Measurements from ENCODE around the gene IL17D. TPM values are rescaled to one million over a fixed set of nuclear protein-coding genes. Genes with fewer than 3 reads are reported as not detected.

The IL17D gene
- total RNA-seq, 2 donors from 2014 or later, result 0.30 to 0.77 TPM

- no peaks in the 10 kb centered on the region for H3K9me3 Mint-ChIP-seq
- peaks cover 25% of the 10 kb centered on the region for H3K27me3 Mint-ChIP-seq (ENCODE audit: low read depth)
- peaks cover 17% of the 10 kb centered on the region for H3K4me1 Mint-ChIP-seq (ENCODE audit: low read depth)
- H3K27ac Mint-ChIP-seq, result peak overlapping the region; percentile 45
- DNase-seq, result no peak
- H3K4me3 Mint-ChIP-seq, result peak overlapping the region; percentile 90 to 97
- ATAC-seq (replicated peaks in 1 of 2), result no peak
- no peaks in the 10 kb centered on the region for H3K36me3 Mint-ChIP-seq (ENCODE audit: insufficient read depth in 2 of 2)
These were observed 977 bp upstream of the IL17D start for GRCh38 chr13:20702530-20702914.

GRCh38 chr13:20703780-20704458, 420 bp downstream of the IL17D start:
- ATAC-seq (replicated peaks in 1 of 2), result peak; percentile 91 to 92
- Mint-ChIP-seq H3K4me1 (ENCODE audit: low read depth) (peaks cover 17% of the 10 kb centered on the region), H3K4me3 (no peak overlapping the region), H3K27me3 (ENCODE audit: low read depth) (peaks cover 25% of the 10 kb centered on the region), H3K27ac (no peak overlapping the region), H3K36me3 (ENCODE audit: insufficient read depth in 2 of 2) (no peaks in the 10 kb centered on the region), H3K9me3 (no peaks in the 10 kb centered on the region)
- DNase-seq, result peak; percentile 84 to 86

- Mint-ChIP-seq H3K27me3 (ENCODE audit: low read depth) (peaks cover 25% of the 10 kb centered on the region), H3K27ac (no peak overlapping the region), H3K36me3 (ENCODE audit: insufficient read depth in 2 of 2) (no peaks in the 10 kb centered on the region), H3K4me1 (ENCODE audit: low read depth) (peaks cover 19% of the 10 kb centered on the region), H3K4me3 (peak overlapping the region; percentile 65 to 74), H3K9me3 (no peaks in the 10 kb centered on the region)
- DNase-seq (no peak), ATAC-seq (replicated peaks in 1 of 2) (peak in 1 of 2 donors; percentile 8)
These were observed 1.1 kb downstream of the IL17D start for GRCh38 chr13:20704459-20705069.

GRCh38 chr13:20706661-20707060, 3.2 kb downstream of the IL17D start:
- Mint-ChIP-seq H3K4me3 (no peak overlapping the region), H3K9me3 (no peaks in the 10 kb centered on the region), H3K27ac (no peak overlapping the region), H3K27me3 (ENCODE audit: low read depth) (peaks cover 6% of the 10 kb centered on the region), H3K4me1 (ENCODE audit: low read depth) (peaks cover 21% of the 10 kb centered on the region), H3K36me3 (ENCODE audit: insufficient read depth in 2 of 2) (no peaks in the 10 kb centered on the region)
- ATAC-seq (replicated peaks in 1 of 2) (no peak), DNase-seq (no peak)

GRCh38 chr13:20708216-20708615, 4.7 kb downstream of the IL17D start:
- H3K9me3 Mint-ChIP-seq, result no peaks in the 10 kb centered on the region
- peaks cover 20% of the 10 kb centered on the region for H3K4me1 Mint-ChIP-seq (ENCODE audit: low read depth)
- ATAC-seq (replicated peaks in 1 of 2) (no peak), DNase-seq (no peak)
- H3K36me3 Mint-ChIP-seq (ENCODE audit: insufficient read depth in 2 of 2), result no peaks in the 10 kb centered on the region
- H3K27me3 Mint-ChIP-seq (ENCODE audit: low read depth), result peaks cover 11% of the 10 kb centered on the region
- no peak overlapping the region for H3K4me3 Mint-ChIP-seq
- H3K27ac Mint-ChIP-seq, result no peak overlapping the region

GRCh38 chr13:20709369-20709768, 5.9 kb downstream of the IL17D start:
- Mint-ChIP-seq H3K4me3 (no peak overlapping the region), H3K36me3 (ENCODE audit: insufficient read depth in 2 of 2) (no peaks in the 10 kb centered on the region), H3K27me3 (ENCODE audit: low read depth) (peaks cover 23% of the 10 kb centered on the region), H3K4me1 (ENCODE audit: low read depth) (peaks cover 24% of the 10 kb centered on the region), H3K9me3 (no peaks in the 10 kb centered on the region), H3K27ac (no peak overlapping the region)
- DNase-seq, result no peak
- ATAC-seq (replicated peaks in 1 of 2), result no peak

- H3K27ac Mint-ChIP-seq, result no peak overlapping the region
- peaks cover 22% of the 10 kb centered on the region for H3K4me1 Mint-ChIP-seq (ENCODE audit: low read depth)
- H3K9me3 Mint-ChIP-seq, result no peaks in the 10 kb centered on the region
- H3K4me3 Mint-ChIP-seq, result no peak overlapping the region
- DNase-seq, result no peak
- ATAC-seq (replicated peaks in 1 of 2), result no peak
- H3K27me3 Mint-ChIP-seq (ENCODE audit: low read depth), result peaks cover 20% of the 10 kb centered on the region
- no peaks in the 10 kb centered on the region for H3K36me3 Mint-ChIP-seq (ENCODE audit: insufficient read depth in 2 of 2)
These were observed 6.3 kb downstream of the IL17D start for GRCh38 chr13:20709782-20710181.

GRCh38 chr13:20711301-20712044, 8.0 kb downstream of the IL17D start:
- no peak overlapping the region for H3K4me3 Mint-ChIP-seq
- DNase-seq (peak in 1 of 2 donors; percentile 18), ATAC-seq (replicated peaks in 1 of 2) (no peak)
- no peak overlapping the region for H3K27ac Mint-ChIP-seq
- H3K27me3 Mint-ChIP-seq (ENCODE audit: low read depth), result peaks cover 17% of the 10 kb centered on the region
- peaks cover 19% of the 10 kb centered on the region for H3K4me1 Mint-ChIP-seq (ENCODE audit: low read depth)
- H3K9me3 Mint-ChIP-seq, result no peaks in the 10 kb centered on the region
- no peaks in the 10 kb centered on the region for H3K36me3 Mint-ChIP-seq (ENCODE audit: insufficient read depth in 2 of 2)

- Mint-ChIP-seq H3K9me3 (no peaks in the 10 kb centered on the region), H3K27ac (no peak overlapping the region), H3K4me3 (peak overlapping the region; percentile 51 to 53), H3K4me1 (ENCODE audit: low read depth) (peaks cover 19% of the 10 kb centered on the region), H3K36me3 (ENCODE audit: insufficient read depth in 2 of 2) (no peaks in the 10 kb centered on the region), H3K27me3 (ENCODE audit: low read depth) (peaks cover 17% of the 10 kb centered on the region)
- ATAC-seq (replicated peaks in 1 of 2) (no peak), DNase-seq (no peak)
These were observed 9.5 kb downstream of the IL17D start for GRCh38 chr13:20713014-20713376.

- Mint-ChIP-seq H3K4me3 (no peak overlapping the region), H3K4me1 (ENCODE audit: low read depth) (peaks cover 19% of the 10 kb centered on the region)
- no peak for DNase-seq
These were observed 10.3 kb downstream of the IL17D start for GRCh38 chr13:20713751-20714150.

GRCh38 chr13:20714161-20714560, 10.7 kb downstream of the IL17D start:
- ATAC-seq (replicated peaks in 1 of 2), result no peak

More at GRCh38 chr13:20713751-20714150, 10.3 kb downstream of the IL17D start:
- Mint-ChIP-seq H3K27ac (no peak overlapping the region), H3K27me3 (ENCODE audit: low read depth) (peaks cover 17% of the 10 kb centered on the region), H3K36me3 (ENCODE audit: insufficient read depth in 2 of 2) (no peaks in the 10 kb centered on the region), H3K9me3 (no peaks in the 10 kb centered on the region)
- ATAC-seq (replicated peaks in 1 of 2), result no peak

GRCh38 chr13:20714563-20715329, 11.2 kb downstream of the IL17D start:
- DNase-seq (no peak), ATAC-seq (replicated peaks in 1 of 2) (no peak)
- no peak overlapping the region for H3K4me3 Mint-ChIP-seq
- no peak overlapping the region for H3K27ac Mint-ChIP-seq
- H3K4me1 Mint-ChIP-seq (ENCODE audit: low read depth), result peaks cover 15% of the 10 kb centered on the region
- H3K9me3 Mint-ChIP-seq, result no peaks in the 10 kb centered on the region
- peaks cover 17% of the 10 kb centered on the region for H3K27me3 Mint-ChIP-seq (ENCODE audit: low read depth)
- H3K36me3 Mint-ChIP-seq (ENCODE audit: insufficient read depth in 2 of 2), result no peaks in the 10 kb centered on the region

More at GRCh38 chr13:20714161-20714560, 10.7 kb downstream of the IL17D start:
- Mint-ChIP-seq H3K4me3 (no peak overlapping the region), H3K4me1 (ENCODE audit: low read depth) (peaks cover 19% of the 10 kb centered on the region), H3K27ac (no peak overlapping the region), H3K27me3 (ENCODE audit: low read depth) (peaks cover 17% of the 10 kb centered on the region), H3K9me3 (no peaks in the 10 kb centered on the region), H3K36me3 (ENCODE audit: insufficient read depth in 2 of 2) (no peaks in the 10 kb centered on the region)
- DNase-seq, result no peak

GRCh38 chr13:20715330-20715712, 11.8 kb downstream of the IL17D start:
- no peak overlapping the region for H3K27ac Mint-ChIP-seq
- H3K9me3 Mint-ChIP-seq, result no peaks in the 10 kb centered on the region
- H3K4me1 Mint-ChIP-seq (ENCODE audit: low read depth), result peaks cover 14% of the 10 kb centered on the region
- no peak overlapping the region for H3K4me3 Mint-ChIP-seq
- DNase-seq (no peak), ATAC-seq (replicated peaks in 1 of 2) (no peak)
- H3K27me3 Mint-ChIP-seq (ENCODE audit: low read depth), result peaks cover 17% of the 10 kb centered on the region
- no peaks in the 10 kb centered on the region for H3K36me3 Mint-ChIP-seq (ENCODE audit: insufficient read depth in 2 of 2)

All from activated T-cell treated with anti-CD3 and anti-CD28 coated beads, Interleukin-2, amount 50 U/mL, for 72 hours (primary cell).